PFSK-1 (cell line): ENCODE measurements around the gene LAMC1.

ENCODE experiments used
- POLR2AphosphoS5 ChIP-seq: IDR thresholded peaks from 2 replicates; pipeline ENCODE4 v1.6.1; 2012; ENCODE audit warnings: low read depth, mild to moderate bottlenecking, control low read depth, low read length, moderate library complexity
- TAF1 ChIP-seq: IDR thresholded peaks from 2 replicates; pipeline ENCODE4 v1.6.1; 2012; ENCODE audit warnings: low read length, control low read depth, borderline replicate concordance; ENCODE audit not compliant: insufficient read depth

GRCh38 chr1:183168308-183168707 is 145.1 kb downstream of the LAMC1 start:
- TF ChIP-seq TAF1 (no peak), POLR2AphosphoS5 (no peak)
